CD14-positive monocyte (primary cell): Measurements from ENCODE around the gene VAV1. TPM values are rescaled to one million over a fixed set of nuclear protein-coding genes. Genes with fewer than 3 reads are reported as not detected.
A peak's percentile ranks its signal among the peaks of the same experiment; 100 is the strongest.

ENCODE experiments used
- DNase-seq, 3 donors: peaks; one replicate each; pipeline ENCODE4 v3.0.0-alpha.2; 2011 to 2022
- H2AFZ ChIP-seq: 2 replicates; pipeline ENCODE4 v1.6.0; 2012; ENCODE audit warnings: mild to moderate bottlenecking, low read depth, low read length, inconsistent platforms; ENCODE audit not compliant: insufficient read depth, poor library complexity, severe bottlenecking
- H3K27ac ChIP-seq, 2 donors: 1 replicate in 1 of 2; 2 replicates in 1 of 2; pipeline ENCODE4 v1.5.1; 2012 to 2013; ENCODE audit warnings: low read length in 2 of 2, control low read depth in 1 of 2, inconsistent platforms in 1 of 2, low read depth in 1 of 2, mild to moderate bottlenecking in 1 of 2
- H3K27me3 ChIP-seq, 2 donors: one replicate each; pipeline versions ENCODE4 v1.6.0 to v1.6.1; 2011 to 2013; ENCODE audit warnings: low read length in 2 of 2; ENCODE audit not compliant: control insufficient read depth in 2 of 2, insufficient read depth in 2 of 2
- H3K36me3 ChIP-seq, 2 donors: replicated peaks in 1 of 2; 1 replicate in 1 of 2; 2 replicates in 1 of 2; pipeline versions ENCODE4 v1.5.1 to v1.6.1; 2012 to 2013; ENCODE audit warnings: low read length in 2 of 2, control low read depth in 1 of 2, inconsistent platforms in 1 of 2, mild to moderate bottlenecking in 1 of 2; ENCODE audit not compliant: insufficient read depth in 2 of 2, control insufficient read depth in 1 of 2
- H3K4me1 ChIP-seq, 2 donors: 1 replicate in 1 of 2; 2 replicates in 1 of 2; pipeline versions ENCODE4 v1.5.1 to v1.6.1; 2012 to 2013; ENCODE audit warnings: low read length in 2 of 2, control low read depth in 1 of 2, inconsistent platforms in 1 of 2, mild to moderate bottlenecking in 1 of 2, moderate library complexity in 1 of 2; ENCODE audit not compliant: insufficient read depth in 2 of 2, control insufficient read depth in 1 of 2
- H3K4me2 ChIP-seq: replicated peaks from 2 replicates; pipeline ENCODE3; 2012; ENCODE audit warnings: low read length, moderate library complexity, mild to moderate bottlenecking; ENCODE audit not compliant: poor library complexity, severe bottlenecking; ENCODE audit errors: extremely low read depth
- H3K4me3 ChIP-seq, 3 experiments: fragments of 200-600 bp in 1 of 3; sonication (generic) in 1 of 3; replicated peaks in 1 of 3; 1 replicate in 2 of 3; 2 replicates in 1 of 3; pipeline ENCODE4 v1.5.1; 2011 to 2013; ENCODE audit warnings: low read length in 3 of 3, mild to moderate bottlenecking in 3 of 3, control low read depth in 2 of 3, low read depth in 2 of 3, inconsistent platforms in 1 of 3, moderate library complexity in 1 of 3
- H3K79me2 ChIP-seq: 2 replicates; pipeline ENCODE4 v1.6.0; 2012; ENCODE audit warnings: mild to moderate bottlenecking, control low read depth, inconsistent platforms, low read length, moderate library complexity; ENCODE audit not compliant: insufficient read depth
- H3K9ac ChIP-seq: 2 replicates; pipeline ENCODE4 v1.6.0; 2017; ENCODE audit warnings: low read length, mild to moderate bottlenecking; ENCODE audit not compliant: insufficient read depth, poor library complexity, severe bottlenecking
- H3K9me3 ChIP-seq, 2 donors: replicated peaks in 1 of 2; 1 replicate in 1 of 2; 2 replicates in 1 of 2; pipeline versions ENCODE4 v1.5.1 to v1.6.1; 2012 to 2013; ENCODE audit warnings: low read length in 2 of 2, control low read depth in 1 of 2; ENCODE audit not compliant: control insufficient read depth in 1 of 2, insufficient read depth in 1 of 2
- H4K20me1 ChIP-seq: 2 replicates; pipeline ENCODE4 v1.6.0; 2012; ENCODE audit warnings: mild to moderate bottlenecking, low read length, control low read depth, moderate library complexity; ENCODE audit not compliant: insufficient read depth
- H3K27ac Mint-ChIP-seq, 7 donors: one replicate each; pipeline ENCODE4 v1.8.0; 2020; ENCODE audit warnings: mild to moderate bottlenecking in 7 of 7, mixed read lengths in 7 of 7, moderate library complexity in 6 of 7, inconsistent platforms in 2 of 7
- H3K27me3 Mint-ChIP-seq, 3 donors: one replicate each; pipeline ENCODE4 v1.8.0; 2021 to 2022; ENCODE audit warnings: low read depth in 3 of 3, mild to moderate bottlenecking in 3 of 3, mixed read lengths in 3 of 3, moderate library complexity in 3 of 3, inconsistent platforms in 1 of 3
- H3K36me3 Mint-ChIP-seq, 2 donors: one replicate each; pipeline ENCODE4 v1.8.0; 2020; ENCODE audit warnings: mixed read lengths in 2 of 2, inconsistent platforms in 1 of 2, mild to moderate bottlenecking in 1 of 2
- H3K4me1 Mint-ChIP-seq: one replicate; pipeline ENCODE4 v1.8.0; 2020; ENCODE audit warnings: mild to moderate bottlenecking, mixed read lengths
- H3K4me3 Mint-ChIP-seq, 2 donors: one replicate each; pipeline ENCODE4 v1.8.0; 2020; ENCODE audit warnings: mild to moderate bottlenecking in 2 of 2, mixed read lengths in 2 of 2, moderate library complexity in 1 of 2
- H3K9me3 Mint-ChIP-seq, 7 donors: one replicate each; pipeline ENCODE4 v1.8.0; 2020 to 2022; ENCODE audit warnings: mixed read lengths in 7 of 7, mild to moderate bottlenecking in 6 of 7, moderate library complexity in 6 of 7, inconsistent platforms in 2 of 7
- CTCF ChIP-seq: fragments of 200-600 bp; IDR thresholded peaks from one replicate; pipeline ENCODE4 v1.8.0; 2022; ENCODE audit warnings: antibody characterized with exemption, mild to moderate bottlenecking
- WGBS: methylation state at CpG from one replicate; pipeline ENCODE4 v1.1.5; 2013; ENCODE audit warnings: missing lambda C conversion rate; ENCODE audit not compliant: insufficient coverage; 5-methylcytosine and 5-hydroxymethylcytosine counted together
- intact Hi-C, 2 donors: fragments of 100-400 bp; cut with micrococcal nuclease; formaldehyde crosslinking; loops; one replicate each; pipeline versions ENCODE4 v1.15.0 to v1.15.1; 2023
- polyA plus RNA-seq, 3 donors: library from polyadenylated mRNA; depleted of rRNA in 1 of 3; unstranded in 2 of 3; stranded (reverse) in 1 of 3; fragments of 300-500 nt in 2 of 3; fragments of >200 nt in 1 of 3; fragmentation: Illumina TruSeq in 2 of 3; gene quantifications; 1 replicate in 2 of 3; 2 replicates in 1 of 3; pipeline ENCODE4 v1.2.3, GENCODE V29; 2012 to 2021

The VAV1 gene
- polyA plus RNA-seq, 3 donors = 21.3 to 81.2 (median 30.2) TPM

GRCh38 chr19:6776999-6777398 lies 4.5 kb downstream of the VAV1 start:
- TF ChIP-seq CTCF = no peak
- Mint-ChIP-seq H3K9me3 (peaks cover 0 to 6% (median 2%) of the 10 kb centered on the region in 7 donors), H3K36me3 (peaks cover 40 to 55% of the 10 kb centered on the region in 2 donors), H3K27ac (peak overlapping the region in 2 of 7 donors; percentile 3 to 33), H3K4me1 (peaks cover 62% of the 10 kb centered on the region), H3K27me3 (peaks cover 0 to 2% (median 1%) of the 10 kb centered on the region in 3 donors), H3K4me3 (no peak overlapping the region)
- Histone ChIP-seq H3K4me2 (no peak overlapping the region), H4K20me1 (peaks cover 90% of the 10 kb centered on the region), H3K27ac (peak overlapping the region in 1 of 2 donors; percentile 62), H3K4me3 (no peak overlapping the region), H2AFZ (no peak overlapping the region), H3K4me1 (peaks cover 32 to 45% of the 10 kb centered on the region in 2 donors), H3K27me3 (no peaks in the 10 kb centered on the region), H3K79me2 (peaks cover 97% of the 10 kb centered on the region), H3K9ac (no peak overlapping the region), H3K9me3 (no peaks in the 10 kb centered on the region), H3K36me3 (peaks cover 16 to 63% of the 10 kb centered on the region in 2 donors)
- intact Hi-C loops = no loop called here
- WGBS = 96% methylated on average over 2 of the region's 4 CpGs
- no peak for DNase-seq

- H3K79me2 ChIP-seq = peaks cover 98% of the 10 kb centered on the region
- no peak for TF ChIP-seq CTCF
- peaks cover 94% of the 10 kb centered on the region for H4K20me1 ChIP-seq
- no peaks in the 10 kb centered on the region for H3K9me3 ChIP-seq
- Mint-ChIP-seq H3K4me1 (peaks cover 58% of the 10 kb centered on the region), H3K9me3 (peaks cover 0 to 6% (median 0%) of the 10 kb centered on the region in 7 donors), H3K4me3 (no peak overlapping the region), H3K36me3 (peaks cover 40 to 55% of the 10 kb centered on the region in 2 donors), H3K27ac (peak overlapping the region in 3 of 7 donors; percentile 3 to 41 (median 33)), H3K27me3 (peaks cover 0 to 2% (median 1%) of the 10 kb centered on the region in 3 donors)
- peaks cover 16 to 64% of the 10 kb centered on the region in 2 donors for H3K36me3 ChIP-seq
- peaks cover 27 to 41% of the 10 kb centered on the region in 2 donors for H3K4me1 ChIP-seq
- intact Hi-C loops = no loop called here
- no peak overlapping the region for H2AFZ ChIP-seq
- peak overlapping the region in 1 of 2 donors; percentile 62 for H3K27ac ChIP-seq
- H3K4me2 ChIP-seq = no peak overlapping the region
- no peak overlapping the region for H3K9ac ChIP-seq
- DNase-seq = no peak
- 88% methylated on average over 1 of the region's 2 CpGs for WGBS
- no peaks in the 10 kb centered on the region for H3K27me3 ChIP-seq
- H3K4me3 ChIP-seq = no peak overlapping the region
Observed at GRCh38 chr19:6777434-6777833, 4.9 kb downstream of the VAV1 start.
